H9 (cell line): ENCODE measurements around the gene DTNA. TPM values are rescaled to one million over a fixed set of nuclear protein-coding genes. Genes with fewer than 3 reads are reported as not detected.

ENCODE experiments used
- DNase-seq: peaks from one replicate; pipeline ENCODE4 v3.0.0-alpha.2; 2017
- H2AFZ ChIP-seq: one replicate; pipeline ENCODE4 v1.6.1; 2013; ENCODE audit warnings: mild to moderate bottlenecking, low read length, control low read depth, moderate library complexity
- H2AK5ac ChIP-seq: 2 replicates; pipeline ENCODE4 v1.6.1; 2013; ENCODE audit warnings: low read length, control low read depth, mixed read lengths; ENCODE audit not compliant: insufficient read length
- H2BK120ac ChIP-seq: one replicate; pipeline ENCODE4 v1.6.1; 2013; ENCODE audit warnings: low read depth, mild to moderate bottlenecking, low read length, control low read depth, inconsistent platforms; ENCODE audit not compliant: poor library complexity, severe bottlenecking
- H2BK12ac ChIP-seq: 2 replicates; pipeline ENCODE4 v1.6.1; 2013; ENCODE audit warnings: low read length, control low read depth, mixed read lengths, low read depth; ENCODE audit not compliant: insufficient read length
- H2BK15ac ChIP-seq: 2 replicates; pipeline ENCODE4 v1.6.1; 2013; ENCODE audit warnings: low read depth, low read length, control low read depth
- H2BK20ac ChIP-seq: one replicate; pipeline ENCODE4 v1.6.1; 2013; ENCODE audit warnings: low read depth, mild to moderate bottlenecking, low read length, control low read depth, inconsistent platforms; ENCODE audit not compliant: poor library complexity, severe bottlenecking
- H2BK5ac ChIP-seq: 2 replicates; pipeline ENCODE4 v1.6.1; 2013; ENCODE audit warnings: low read length, control low read depth, mixed read lengths; ENCODE audit not compliant: insufficient read length
- H3K14ac ChIP-seq: 2 replicates; pipeline ENCODE4 v1.6.1; 2013; ENCODE audit warnings: low read length, control low read depth; ENCODE audit not compliant: insufficient read depth
- H3K18ac ChIP-seq: 2 replicates; pipeline ENCODE4 v1.6.1; 2013; ENCODE audit warnings: low read depth, mild to moderate bottlenecking, mixed read lengths, low read length, control low read depth; ENCODE audit not compliant: insufficient read length
- H3K23ac ChIP-seq: 2 replicates; pipeline ENCODE4 v1.6.1; 2013; ENCODE audit warnings: low read length, control low read depth, mixed read lengths, low read depth; ENCODE audit not compliant: insufficient read length
- H3K23me2 ChIP-seq: 2 replicates; pipeline ENCODE4 v1.6.1; 2013; ENCODE audit warnings: low read depth, mild to moderate bottlenecking, mixed read lengths, low read length, control low read depth; ENCODE audit not compliant: insufficient read length, poor library complexity, severe bottlenecking
- H3K27ac ChIP-seq: 2 replicates; pipeline ENCODE4 v1.5.1; 2013; ENCODE audit warnings: low read length, control low read depth, mixed read lengths, low read depth; ENCODE audit not compliant: insufficient read length
- H3K27me3 ChIP-seq: 2 replicates; pipeline ENCODE4 v1.6.1; 2013; ENCODE audit warnings: low read length, control low read depth, inconsistent platforms; ENCODE audit not compliant: insufficient read depth
- H3K4ac ChIP-seq: 2 replicates; pipeline ENCODE4 v1.6.1; 2013; ENCODE audit warnings: low read depth, mild to moderate bottlenecking, control low read depth, inconsistent platforms, low read length, moderate library complexity
- H3K4me1 ChIP-seq: 2 replicates; pipeline ENCODE4 v1.6.1; 2013; ENCODE audit warnings: low read length, control low read depth, inconsistent platforms; ENCODE audit not compliant: insufficient read depth
- H3K4me2 ChIP-seq: 2 replicates; pipeline ENCODE4 v1.6.1; 2013; ENCODE audit warnings: low read length, control low read depth, mixed read lengths; ENCODE audit not compliant: insufficient read length, insufficient read depth
- H3K56ac ChIP-seq: 2 replicates; pipeline ENCODE4 v1.6.1; 2013; ENCODE audit warnings: low read depth, mild to moderate bottlenecking, mixed read lengths, low read length, control low read depth; ENCODE audit not compliant: insufficient read length
- H3K79me1 ChIP-seq: 2 replicates; pipeline ENCODE4 v1.6.1; 2013; ENCODE audit warnings: low read depth, mild to moderate bottlenecking, moderate library complexity, low read length, control low read depth, inconsistent platforms; ENCODE audit not compliant: insufficient read depth, poor library complexity, severe bottlenecking
- H3K79me2 ChIP-seq: 2 replicates; pipeline ENCODE4 v1.6.1; 2013; ENCODE audit warnings: low read length, control low read depth, inconsistent platforms; ENCODE audit not compliant: insufficient read depth
- H3K9ac ChIP-seq: 2 replicates; pipeline ENCODE4 v1.6.1; 2013; ENCODE audit warnings: low read length, control low read depth, mixed read lengths; ENCODE audit not compliant: insufficient read length; ENCODE audit errors: extremely low read depth
- H3K9me3 ChIP-seq: one replicate; pipeline ENCODE4 v1.6.1; 2013; ENCODE audit warnings: low read depth, low read length, inconsistent platforms; ENCODE audit not compliant: control insufficient read depth
- H3T11ph ChIP-seq: one replicate; pipeline ENCODE4 v1.6.1; 2013; ENCODE audit warnings: mild to moderate bottlenecking, low read length, control low read depth, inconsistent platforms
- H4K20me1 ChIP-seq: one replicate; pipeline ENCODE4 v1.6.1; 2013; ENCODE audit not compliant: control insufficient read depth, insufficient read length, insufficient read depth
- H4K5ac ChIP-seq: 2 replicates; pipeline ENCODE4 v1.6.1; 2013; ENCODE audit warnings: low read depth, mild to moderate bottlenecking, mixed read lengths, low read length, control low read depth; ENCODE audit not compliant: insufficient read length
- H4K8ac ChIP-seq: replicated peaks from 2 replicates; pipeline ENCODE4 v1.6.1; 2013; ENCODE audit warnings: low read length, control low read depth, mixed read lengths, low read depth; ENCODE audit not compliant: insufficient read length
- H4K91ac ChIP-seq: 2 replicates; pipeline ENCODE4 v1.6.1; 2013; ENCODE audit warnings: low read depth, mild to moderate bottlenecking, moderate library complexity, mixed read lengths, low read length, control low read depth; ENCODE audit not compliant: insufficient read length
- H3K27ac Mint-ChIP-seq, 3 experiments: 2 replicates in 2 of 3; 3 replicates in 1 of 3; pipeline ENCODE4 v1.8.0; 2020 to 2021; ENCODE audit warnings: mixed read lengths in 3 of 3, mild to moderate bottlenecking in 1 of 3, moderate library complexity in 1 of 3
- H3K27me3 Mint-ChIP-seq: 2 replicates; pipeline ENCODE4 v1.8.0; 2021; ENCODE audit warnings: low read depth, mild to moderate bottlenecking, moderate library complexity, mixed read lengths
- H3K36me3 Mint-ChIP-seq, 3 experiments: 2 replicates in 2 of 3; 3 replicates in 1 of 3; pipeline ENCODE4 v1.8.0; 2020 to 2021; ENCODE audit warnings: low read depth in 3 of 3, mixed read lengths in 3 of 3; ENCODE audit not compliant: insufficient read depth in 1 of 3
- H3K4me1 Mint-ChIP-seq, 2 experiments: 2 replicates each; pipeline ENCODE4 v1.8.0; 2020; ENCODE audit warnings: mixed read lengths in 2 of 2
- H3K4me3 Mint-ChIP-seq, 2 experiments: 2 replicates in 1 of 2; 3 replicates in 1 of 2; pipeline ENCODE4 v1.8.0; 2020 to 2021; ENCODE audit warnings: mild to moderate bottlenecking in 2 of 2, mixed read lengths in 2 of 2, moderate library complexity in 1 of 2
- H3K9me3 Mint-ChIP-seq, 2 experiments: 2 replicates in 1 of 2; 3 replicates in 1 of 2; pipeline ENCODE4 v1.8.0; 2020; ENCODE audit warnings: mild to moderate bottlenecking in 2 of 2, mixed read lengths in 2 of 2, moderate library complexity in 1 of 2
- CTCF ChIP-seq: fragments of 200-600 bp; sonication (generic); conservative IDR thresholded peaks from 3 replicates; pipeline ENCODE4 v1.8.0; 2021; ENCODE audit warnings: antibody characterized with exemption, mild to moderate bottlenecking
- WGBS: extraction: QIAGEN DNeasy Blood & Tissue Kit; methylation state at CpG from one replicate; pipeline ENCODE4 v1.1.7; 2013; ENCODE audit warnings: missing lambda C conversion rate, low lambda C conversion rate, mixed read lengths; ENCODE audit not compliant: insufficient read length; ENCODE audit errors: extremely low coverage; 5-methylcytosine and 5-hydroxymethylcytosine counted together
- total RNA-seq: library from RNA; stranded (reverse); gene quantifications from 2 replicates; pipeline ENCODE4 v1.2.1, GENCODE V29; 2021

The DTNA gene
- total RNA-seq, 1 experiment from 2014 or later = 25.5 TPM

GRCh38 chr18:34929336-34929780 lies 219.3 kb downstream of the DTNA start:
- Mint-ChIP-seq H3K4me1 (peaks cover 4 to 6% of the 10 kb centered on the region in 2 experiments; a peak in 3 of 4 replicates), H3K36me3 (no peaks in the 10 kb centered on the region), H3K27ac (no peak overlapping the region), H3K4me3 (no peak overlapping the region), H3K9me3 (no peaks in the 10 kb centered on the region), H3K27me3 (no peaks in the 10 kb centered on the region)
- Histone ChIP-seq H3K79me2 (no peaks in the 10 kb centered on the region), H3K27me3 (no peaks in the 10 kb centered on the region), H3K79me1 (no peaks in the 10 kb centered on the region), H2AK5ac (no peak overlapping the region), H3K9ac (no peak overlapping the region), H4K91ac (no peak overlapping the region), H2BK20ac (no peak overlapping the region), H3K9me3 (no peaks in the 10 kb centered on the region), H3K56ac (no peak overlapping the region), H2BK120ac (no peak overlapping the region), H2BK12ac (no peak overlapping the region), H3T11ph (no peak overlapping the region), H4K5ac (no peak overlapping the region), H3K23ac (no peak overlapping the region), H3K4me1 (no peaks in the 10 kb centered on the region), H3K4ac (no peak overlapping the region), H2AFZ (no peak overlapping the region), H2BK15ac (no peak overlapping the region), H3K18ac (no peak overlapping the region), H3K14ac (no peak overlapping the region), H3K23me2 (no peaks in the 10 kb centered on the region), H2BK5ac (no peak overlapping the region), H3K27ac (no peak overlapping the region), H4K20me1 (no peaks in the 10 kb centered on the region), H3K4me2 (no peak overlapping the region), H4K8ac (no peak overlapping the region)
- DNase-seq = no peak
- no peak for TF ChIP-seq CTCF
- WGBS = no CpG with 5 or more reads among the region's 2 CpGs
